PC-3 (cell line): Measurements from ENCODE around the gene TSPAN9. TPM values are rescaled to one million over a fixed set of nuclear protein-coding genes. Genes with fewer than 3 reads are reported as not detected.

Experiments used
- ATAC-seq: fragments of 200-7000 bp; cut with Tn5 transposase; 2 replicates; pipeline ENCODE4 v1.9.1; 2020; ENCODE audit warnings: mild to moderate bottlenecking, moderate library complexity
- BruUV-seq: library from RNA; stranded (reverse); fragments of 400-500 nt; replicated peaks from 2 replicates; lab custom pipeline; 2021; lab: Mats Ljungman, UMichigan
- CTCF ChIA-PET: fragments of 300-600 bp; sonication (Branson Sonifier 250); formaldehyde crosslinking; loops from one replicate; lab custom pipeline; 2022; ENCODE audit warnings: antibody characterized with exemption; lab: Charles Lee
- POLR2A ChIA-PET: fragments of 300-600 bp; sonication (Branson Sonifier 250); formaldehyde crosslinking; loops from one replicate; lab custom pipeline; 2022; ENCODE audit warnings: antibody characterized with exemption; ENCODE audit not compliant: unreplicated experiment; lab: Charles Lee
- DNase-seq: peaks from one replicate; pipeline ENCODE4 v3.0.0-alpha.2; 2015
- H2AFZ ChIP-seq: fragments of 300-600 bp; sonication (generic); 2 replicates; pipeline ENCODE4 v1.6.0; 2016; ENCODE audit warnings: antibody characterized with exemption, low read length
- H3F3A ChIP-seq: fragments of 300-600 bp; sonication (generic); one replicate; pipeline ENCODE4 v1.6.0; 2017; ENCODE audit warnings: antibody characterized with exemption, low read length, control low read depth, mild to moderate bottlenecking; ENCODE audit not compliant: unreplicated experiment
- H3K27ac ChIP-seq: fragments of 300-600 bp; sonication (generic); 2 replicates; pipeline ENCODE4 v1.5.1; 2016; ENCODE audit warnings: mild to moderate bottlenecking, low read length
- H3K27me3 ChIP-seq: fragments of 300-600 bp; sonication (generic); 2 replicates; pipeline ENCODE4 v1.6.1; 2016; ENCODE audit warnings: low read length, mixed read lengths
- H3K36me3 ChIP-seq: fragments of 300-600 bp; sonication (generic); 2 replicates; pipeline ENCODE4 v1.6.1; 2016; ENCODE audit warnings: low read depth, mixed run types, low read length, mixed read lengths
- H3K4me1 ChIP-seq: fragments of 300-600 bp; sonication (generic); 2 replicates; pipeline ENCODE4 v1.5.1; 2016; ENCODE audit warnings: low read length; ENCODE audit not compliant: insufficient read depth
- H3K4me2 ChIP-seq: fragments of 300-600 bp; sonication (generic); 2 replicates; pipeline ENCODE4 v1.6.0; 2016; ENCODE audit warnings: low read length
- H3K4me3 ChIP-seq: fragments of 300-600 bp; sonication (generic); 2 replicates; pipeline ENCODE4 v1.5.1; 2016; ENCODE audit warnings: mild to moderate bottlenecking, low read length, mixed read lengths
- H3K79me2 ChIP-seq: fragments of 300-600 bp; sonication (generic); 2 replicates; pipeline ENCODE4 v1.6.1; 2017; ENCODE audit warnings: low read length, mixed read lengths
- H3K9ac ChIP-seq: fragments of 300-600 bp; sonication (generic); 2 replicates; pipeline ENCODE4 v1.6.0; 2016; ENCODE audit warnings: mild to moderate bottlenecking, low read length
- H3K9me2 ChIP-seq: fragments of 300-600 bp; sonication (generic); replicated peaks from 2 replicates; pipeline ENCODE4 v1.6.1; 2016; ENCODE audit warnings: mixed run types, low read length, mixed read lengths
- H3K9me3 ChIP-seq: fragments of 300-600 bp; sonication (generic); 2 replicates; pipeline ENCODE4 v1.6.1; 2016; ENCODE audit warnings: low read length, mixed read lengths
- H4K20me1 ChIP-seq: fragments of 300-600 bp; sonication (generic); 2 replicates; pipeline ENCODE4 v1.6.1; 2016; ENCODE audit warnings: low read length, mixed read lengths
- EZH2 ChIP-seq: fragments of 300-600 bp; sonication (generic); IDR thresholded peaks from one replicate; pipeline ENCODE4 v1.6.1; 2017; ENCODE audit warnings: antibody characterized with exemption, mild to moderate bottlenecking, low read length; ENCODE audit not compliant: unreplicated experiment
- EZH2phosphoT487 ChIP-seq: fragments of 300-600 bp; sonication (generic); IDR thresholded peaks from 2 replicates; pipeline ENCODE4 v1.6.1; 2018; ENCODE audit warnings: mild to moderate bottlenecking, antibody characterized with exemption, low read length, borderline replicate concordance
- intact Hi-C: fragments of 100-400 bp; cut with micrococcal nuclease; formaldehyde crosslinking; loops from 2 replicates; pipeline ENCODE4 v1.9.0; 2023
- total RNA-seq: library from RNA; depleted of rRNA; stranded (reverse); fragments of >200 nt; gene quantifications from 2 replicates; pipeline ENCODE4 v1.2.3, GENCODE V29; 2014
- TF ChIP-seq, protein P1 (sequence below): fragments of 300-600 bp; sonication (generic); conservative IDR thresholded peaks from 2 replicates; pipeline ENCODE4 v1.5.1; 2017; ENCODE audit warnings: antibody characterized with exemption, low read depth, mild to moderate bottlenecking, low read length

The TSPAN9 gene
- total RNA-seq, 1 experiment from 2014 or later = 6.2 TPM

DNA sequence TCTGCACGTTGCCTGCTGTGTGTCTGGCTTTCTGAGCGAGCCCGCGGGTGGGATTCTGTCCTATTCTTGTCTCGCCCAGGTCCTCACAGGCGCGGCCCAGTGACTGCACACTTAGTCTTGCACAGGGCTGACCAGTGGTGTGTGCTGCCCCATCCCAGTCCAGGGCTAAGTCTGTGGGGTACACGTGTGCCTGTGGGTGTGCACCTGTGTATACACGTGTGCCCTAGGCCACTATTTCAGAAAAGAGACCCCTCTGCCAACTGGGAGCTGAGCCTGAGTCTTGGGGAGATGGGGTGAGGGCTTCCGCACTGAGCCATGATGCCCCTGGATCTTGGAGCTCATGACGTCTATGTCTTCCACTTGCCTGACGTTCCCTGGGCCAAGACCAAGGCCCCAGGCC is 228.3 kb downstream of the TSPAN9 start:
- ChIA-PET POLR2A (no interaction called here), CTCF (no interaction called here)
- Histone ChIP-seq H3K4me2 (0 out of 2 replicates have a peak overlapping the region, but pooled peaks have one; percentile 52), H3K79me2 (no peaks in the 10 kb centered on the region), H3K27ac (peak overlapping the region; percentile 91; the same call in 1 of the 2 replicates), H3K9me3 (no peaks in the 10 kb centered on the region), H3F3A (no peaks in the 10 kb centered on the region), H2AFZ (no peak overlapping the region), H4K20me1 (no peaks in the 10 kb centered on the region), H3K4me3 (no peak overlapping the region), H3K9me2 (no peaks in the 10 kb centered on the region), H3K9ac (no peak overlapping the region), H3K36me3 (no peaks in the 10 kb centered on the region), H3K4me1 (peaks cover 40% of the 10 kb centered on the region), H3K27me3 (no peaks in the 10 kb centered on the region)
- DNase-seq (no peak), ATAC-seq (no peak)
- no TSS peak for BruUV-seq
- TF ChIP-seq EZH2phosphoT487 = no peak
- TF ChIP-seq, protein P1, sequence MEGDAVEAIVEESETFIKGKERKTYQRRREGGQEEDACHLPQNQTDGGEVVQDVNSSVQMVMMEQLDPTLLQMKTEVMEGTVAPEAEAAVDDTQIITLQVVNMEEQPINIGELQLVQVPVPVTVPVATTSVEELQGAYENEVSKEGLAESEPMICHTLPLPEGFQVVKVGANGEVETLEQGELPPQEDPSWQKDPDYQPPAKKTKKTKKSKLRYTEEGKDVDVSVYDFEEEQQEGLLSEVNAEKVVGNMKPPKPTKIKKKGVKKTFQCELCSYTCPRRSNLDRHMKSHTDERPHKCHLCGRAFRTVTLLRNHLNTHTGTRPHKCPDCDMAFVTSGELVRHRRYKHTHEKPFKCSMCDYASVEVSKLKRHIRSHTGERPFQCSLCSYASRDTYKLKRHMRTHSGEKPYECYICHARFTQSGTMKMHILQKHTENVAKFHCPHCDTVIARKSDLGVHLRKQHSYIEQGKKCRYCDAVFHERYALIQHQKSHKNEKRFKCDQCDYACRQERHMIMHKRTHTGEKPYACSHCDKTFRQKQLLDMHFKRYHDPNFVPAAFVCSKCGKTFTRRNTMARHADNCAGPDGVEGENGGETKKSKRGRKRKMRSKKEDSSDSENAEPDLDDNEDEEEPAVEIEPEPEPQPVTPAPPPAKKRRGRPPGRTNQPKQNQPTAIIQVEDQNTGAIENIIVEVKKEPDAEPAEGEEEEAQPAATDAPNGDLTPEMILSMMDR = no peak
- TF ChIP-seq EZH2 = no peak
- intact Hi-C loops = no loop called here

DNA sequence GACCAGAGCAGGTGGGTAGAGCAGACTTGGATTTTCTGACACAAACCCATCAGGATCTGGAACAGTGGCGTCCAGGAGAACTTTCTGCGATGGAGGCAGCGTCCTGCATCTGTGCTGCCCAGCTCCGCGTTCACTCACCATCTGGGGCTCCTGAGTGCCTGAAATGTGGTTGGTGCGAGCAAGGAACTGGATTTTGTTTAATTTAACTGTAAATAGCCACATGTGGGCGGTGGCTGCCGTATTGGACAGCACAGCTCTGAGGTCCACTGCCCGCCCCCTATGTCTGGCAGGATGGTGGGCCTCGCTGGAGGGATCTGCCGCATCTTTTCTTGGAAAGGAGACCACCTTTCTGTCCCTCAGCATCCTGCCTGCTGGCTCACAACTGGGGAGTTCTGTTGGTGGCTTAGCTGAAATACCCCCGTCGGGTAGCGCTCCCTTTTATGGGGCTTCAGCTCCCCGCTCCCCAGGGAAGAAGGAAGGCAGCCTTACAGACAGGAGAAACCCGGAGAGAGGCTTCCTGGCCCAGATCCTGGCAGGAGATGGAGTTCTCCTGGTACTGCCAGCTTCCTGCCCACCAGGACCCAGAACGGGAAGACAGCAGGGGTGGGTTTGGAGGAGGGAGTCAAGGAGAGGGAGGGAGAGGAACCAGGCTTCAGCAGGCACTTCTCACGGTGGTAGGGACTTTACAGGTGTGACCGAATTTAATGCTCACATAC is 228.9 kb downstream of the TSPAN9 start:
- intact Hi-C loops = no loop called here
- POLR2A ChIA-PET = no interaction called here

DNA sequence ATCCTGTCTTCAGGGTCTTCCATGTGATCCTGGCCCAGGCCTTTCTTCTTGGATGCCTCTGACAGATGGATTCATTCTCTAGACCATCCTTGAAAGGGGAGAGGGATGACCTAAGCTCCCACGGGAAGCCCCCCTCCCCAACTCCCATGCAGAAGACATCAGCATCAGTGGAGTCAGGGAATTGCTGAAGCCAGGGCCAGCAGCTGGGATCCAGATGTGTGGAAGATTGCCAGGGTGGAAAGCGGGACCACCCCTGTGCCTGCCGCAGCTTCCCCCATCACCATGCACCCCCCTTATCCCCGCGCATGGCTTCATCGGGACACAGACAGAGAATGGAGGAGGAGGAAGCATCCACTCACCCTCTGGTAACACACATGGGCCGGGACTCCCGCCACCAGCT is 230.2 kb downstream of the TSPAN9 start:
- Histone ChIP-seq H3K36me3 (no peaks in the 10 kb centered on the region), H3F3A (no peaks in the 10 kb centered on the region), H3K27me3 (no peaks in the 10 kb centered on the region), H3K9ac (no peak overlapping the region), H3K27ac (no peak overlapping the region), H2AFZ (no peak overlapping the region), H3K9me2 (no peaks in the 10 kb centered on the region), H3K4me2 (no peak overlapping the region), H3K9me3 (no peaks in the 10 kb centered on the region), H3K79me2 (no peaks in the 10 kb centered on the region), H3K4me3 (no peak overlapping the region), H4K20me1 (no peaks in the 10 kb centered on the region), H3K4me1 (peaks cover 46% of the 10 kb centered on the region)
- no peak for DNase-seq
- ChIA-PET CTCF (no interaction called here), POLR2A (no interaction called here)
- TF ChIP-seq EZH2phosphoT487 (no peak), EZH2 (no peak)
- TF ChIP-seq, protein P1 = no peak
- intact Hi-C loops = no loop called here
- BruUV-seq = no TSS peak
- no peak for ATAC-seq

More for the DNA sequence above, 228.9 kb downstream of the TSPAN9 start:
- H3K27ac ChIP-seq = no peak overlapping the region
- H3K4me2 ChIP-seq = no peak overlapping the region
- no peaks in the 10 kb centered on the region for H3K9me3 ChIP-seq
- CTCF ChIA-PET = no interaction called here
- DNase-seq = no peak
- no peaks in the 10 kb centered on the region for H3K27me3 ChIP-seq
- H4K20me1 ChIP-seq = no peaks in the 10 kb centered on the region
- no peak for ATAC-seq
- no peak overlapping the region for H3K4me3 ChIP-seq
- no peaks in the 10 kb centered on the region for H3K9me2 ChIP-seq
- H3K79me2 ChIP-seq = no peaks in the 10 kb centered on the region
- TF ChIP-seq EZH2 = no peak
- TF ChIP-seq, protein P1 = no peak
- TF ChIP-seq EZH2phosphoT487 = no peak
- no peak overlapping the region for H2AFZ ChIP-seq
- no peaks in the 10 kb centered on the region for H3F3A ChIP-seq
- H3K4me1 ChIP-seq = peaks cover 38% of the 10 kb centered on the region
- no peaks in the 10 kb centered on the region for H3K36me3 ChIP-seq
- no TSS peak for BruUV-seq
- H3K9ac ChIP-seq = no peak overlapping the region
